GM19467 (cell line): ENCODE results near the gene PNMA8C.

ENCODE experiments used
- ATAC-seq: cut with Tn5 transposase; IDR thresholded peaks from one replicate; pipeline ENCODE4 v1.9.1; 2021; ENCODE audit warnings: mild to moderate bottlenecking, moderate library complexity; ENCODE audit not compliant: unreplicated experiment

PNMA8C gene

DNA sequence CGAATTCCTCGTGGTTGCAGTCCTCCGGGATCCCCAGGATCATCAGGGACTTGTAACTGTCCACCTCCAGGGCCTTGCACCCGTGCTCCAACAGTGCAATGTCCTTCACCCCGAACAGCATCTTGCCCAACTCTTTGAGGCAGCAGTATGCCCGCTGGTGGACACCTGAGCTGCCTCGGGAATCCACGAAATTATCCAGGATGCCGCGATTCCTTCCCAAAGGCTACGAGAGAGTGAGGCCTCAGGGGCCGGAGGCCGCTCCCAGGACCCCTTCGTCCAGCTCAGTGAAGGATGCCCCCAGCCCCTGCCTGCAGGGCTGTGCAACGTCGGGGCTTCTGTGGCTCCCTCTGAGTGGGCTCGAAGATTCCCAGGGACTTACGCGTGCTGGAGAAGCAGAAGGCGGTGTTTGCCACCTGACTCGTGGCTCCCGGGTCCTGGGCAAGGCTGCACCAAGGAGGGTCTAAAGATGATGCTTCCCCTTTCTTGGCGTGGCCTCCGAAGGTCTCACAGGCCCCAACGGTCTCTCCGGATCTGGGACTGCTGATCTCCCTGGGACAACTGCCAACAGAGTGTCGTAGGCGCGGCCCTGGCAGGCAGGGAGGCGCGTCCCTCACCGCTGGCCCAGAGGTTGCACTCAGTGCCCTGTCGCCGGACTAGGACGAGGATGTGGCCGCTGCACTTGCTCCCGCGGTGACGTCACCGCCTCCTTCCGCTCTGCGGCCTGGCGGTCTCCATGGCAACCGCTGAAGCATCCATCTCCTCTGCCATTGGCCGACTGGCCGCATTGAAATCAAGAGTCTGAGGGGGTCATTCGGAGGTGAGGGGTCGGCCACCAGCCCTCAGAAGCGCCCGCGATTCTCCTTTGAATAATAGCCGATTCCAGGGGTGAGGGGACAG lies at the start of gene PNMA8C:
PNMA8C (minus strand) TSS at position 698 of the 897 bp plus-strand sequence; CDS start at position 121, 577 bp downstream.
- no peak for ATAC-seq

DNA sequence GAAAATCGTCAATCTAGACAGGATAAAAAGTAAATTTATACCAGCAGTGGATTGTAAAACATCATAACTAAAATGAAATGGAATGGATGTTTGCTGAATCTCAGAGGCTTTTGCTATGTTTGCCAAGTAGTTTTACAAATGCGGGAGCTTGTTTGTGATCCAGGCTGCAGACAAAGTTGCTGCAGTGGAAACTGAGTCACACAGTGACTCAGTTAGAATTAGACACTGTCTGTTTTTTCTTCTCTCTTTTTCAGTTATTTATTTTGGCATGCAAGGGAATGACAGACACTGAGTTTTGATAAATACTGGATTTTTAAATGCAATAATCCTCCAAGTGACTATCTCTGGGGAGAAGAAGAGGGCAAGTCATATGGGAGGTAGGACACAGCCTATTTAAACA lies 47.2 kb upstream of the PNMA8C start:
- ATAC-seq = no peak

DNA sequence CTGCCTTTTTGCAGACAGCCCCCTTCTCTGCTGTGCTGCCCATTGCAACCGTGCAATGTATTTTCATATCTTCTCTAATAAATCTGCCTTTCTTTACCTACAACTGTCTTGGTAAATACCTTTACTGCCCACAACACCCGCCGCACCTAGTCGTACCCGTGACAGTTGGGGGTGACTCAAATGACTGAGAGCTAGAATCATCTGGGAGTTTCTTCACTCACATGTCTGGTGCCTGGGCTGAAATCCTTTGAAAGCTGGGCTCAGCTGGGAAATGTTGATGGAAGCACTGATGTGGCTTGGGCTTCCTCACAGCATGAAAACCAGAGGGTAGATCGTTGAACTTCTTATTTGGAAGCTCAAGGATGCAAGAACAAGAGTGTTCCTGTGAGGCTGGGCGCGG lies 45.5 kb upstream of the PNMA8C start:
- no peak for ATAC-seq

DNA sequence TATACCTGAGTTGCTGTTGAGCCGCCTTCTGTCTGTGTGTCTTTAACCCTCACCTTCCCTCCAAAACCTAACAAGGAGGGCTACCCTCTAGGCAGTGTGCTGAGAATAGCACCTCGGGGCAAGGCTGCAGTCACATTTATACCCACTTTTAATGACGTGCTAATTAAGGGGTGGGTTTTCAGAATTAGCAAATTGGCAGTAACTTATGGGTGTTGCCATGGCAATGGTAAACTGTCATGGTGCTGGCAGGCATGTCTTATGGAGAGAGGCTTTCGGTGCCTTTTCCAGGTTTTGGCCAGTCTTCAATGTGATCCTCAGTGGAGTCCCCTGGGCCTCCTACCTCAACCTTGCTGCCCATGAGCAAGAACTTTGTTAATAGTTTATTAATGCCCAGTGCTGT lies 43.9 kb upstream of the PNMA8C start:
- no peak for ATAC-seq

DNA sequence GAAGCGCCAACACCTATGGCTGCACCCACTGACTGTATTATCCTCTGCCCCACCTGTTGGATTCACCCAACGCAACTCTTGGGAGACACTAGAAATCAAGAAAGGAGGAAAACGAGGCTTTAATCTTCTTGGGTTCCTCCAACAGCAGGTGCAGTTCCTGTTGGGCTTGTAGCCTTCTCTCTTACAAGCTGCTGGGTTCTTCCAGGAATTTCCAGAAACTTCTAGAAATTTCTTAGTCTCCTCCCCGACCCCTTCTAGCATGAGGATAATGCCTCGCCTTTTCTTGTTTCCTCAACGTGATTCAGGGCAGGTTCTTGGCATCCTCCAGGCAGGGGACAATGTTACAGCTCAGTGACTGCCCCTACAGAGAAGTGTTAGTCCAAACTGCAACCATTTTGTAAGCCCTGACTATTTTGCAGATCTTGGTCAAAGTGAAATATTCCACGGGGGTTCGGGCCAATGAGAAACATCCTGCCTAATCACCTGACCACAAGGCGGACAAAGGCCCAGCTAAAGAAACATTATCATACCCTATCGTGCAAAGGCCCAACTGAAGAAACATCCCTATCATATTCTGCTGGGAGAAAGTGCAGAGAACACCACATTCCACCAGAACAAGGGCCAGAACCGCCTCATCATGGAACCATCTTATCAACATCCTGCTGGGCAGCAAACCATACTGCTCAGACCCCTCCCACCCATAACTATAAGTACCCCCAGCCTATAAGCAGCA lies 43.2 kb upstream of the PNMA8C start:
- ATAC-seq = no peak

DNA sequence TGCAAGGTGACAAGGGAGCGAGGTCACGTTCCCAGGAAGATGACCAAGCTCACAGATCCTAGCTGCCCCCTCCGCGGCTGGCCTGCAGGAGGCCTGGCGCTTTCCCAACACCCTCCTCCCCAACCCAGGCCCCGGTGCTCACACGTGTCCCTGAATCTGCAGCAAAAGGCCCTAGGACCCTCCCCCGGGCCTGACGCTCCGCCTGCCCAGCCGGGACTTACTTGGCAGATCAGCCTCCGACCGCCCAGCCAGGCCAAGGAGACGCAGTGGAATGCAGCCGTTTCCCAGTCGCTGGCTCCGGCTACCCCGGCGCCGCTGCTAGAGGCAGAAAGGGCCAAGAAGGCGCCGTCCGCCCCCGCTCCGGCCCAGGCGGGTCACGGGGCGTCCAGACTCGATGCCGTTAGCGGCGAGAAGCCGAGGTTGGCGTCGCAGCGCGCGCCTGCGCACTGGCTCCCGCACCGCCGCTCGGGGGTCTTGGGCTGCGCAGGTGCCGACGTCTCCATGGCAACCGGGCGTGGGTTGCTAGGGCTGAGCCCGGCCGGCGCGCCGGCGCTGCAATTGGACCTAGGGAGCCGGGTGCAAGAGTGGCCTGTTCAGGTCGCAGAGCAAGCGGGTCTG lies 42.5 kb upstream of the PNMA8C start, which contains the start of gene PNMA8A:
PNMA8A (minus strand) TSS at position 448 of the 618 bp plus-strand sequence. CDS start 528 bp downstream, outside the sequence.
- ATAC-seq = no peak

DNA sequence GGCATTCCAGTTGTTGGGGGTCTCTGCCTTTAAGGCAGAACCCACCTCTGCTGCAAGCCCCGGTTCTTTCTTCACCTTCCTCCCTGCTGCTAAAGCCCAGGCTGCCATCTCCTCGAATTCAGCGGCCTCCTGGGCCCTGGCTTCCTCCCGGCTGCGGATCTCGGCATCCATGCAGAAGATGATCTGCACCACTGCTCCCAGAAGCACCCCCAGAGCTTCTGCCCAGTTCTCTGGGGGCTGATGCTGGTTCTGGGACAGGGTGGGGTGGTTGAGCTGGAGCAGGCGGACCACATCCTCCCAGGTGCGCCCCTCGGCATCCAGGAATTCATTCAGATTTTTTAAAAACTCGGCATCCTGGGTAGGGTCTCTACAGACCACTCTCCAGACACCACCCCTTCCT lies 41.6 kb upstream of the PNMA8C start:
- ATAC-seq = no peak

DNA sequence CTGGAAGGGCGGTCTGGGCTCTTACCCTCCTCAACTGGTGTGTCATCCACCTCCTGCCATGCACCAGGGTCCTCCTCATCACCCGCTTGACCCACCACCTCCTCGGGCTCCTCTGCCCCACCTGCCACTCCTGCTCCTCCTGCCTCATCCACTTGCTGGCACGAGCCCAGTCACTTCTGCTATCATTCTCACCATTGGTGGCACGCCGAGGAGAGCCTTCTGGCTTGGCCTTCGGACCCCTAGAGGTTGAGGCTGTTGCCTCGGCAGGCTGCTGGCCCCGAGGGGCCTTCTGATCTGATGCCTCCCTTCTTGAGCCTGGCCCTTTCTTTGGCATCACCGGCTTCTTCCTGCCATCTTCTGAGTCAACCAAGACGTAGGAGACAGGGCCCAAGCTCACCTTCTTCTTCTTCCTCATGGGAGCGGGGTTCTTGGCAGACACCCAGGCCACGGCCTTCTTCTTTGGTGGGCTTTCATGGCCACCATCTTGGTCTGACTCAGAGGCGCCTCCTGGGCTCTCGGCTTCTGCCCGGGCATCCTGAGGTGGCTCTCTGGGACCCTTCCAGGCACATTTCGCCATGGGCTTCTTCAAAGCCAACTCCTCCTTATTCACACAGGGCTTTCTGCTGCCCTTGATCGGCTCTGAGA lies 40.9 kb upstream of the PNMA8C start:
- ATAC-seq = no peak

DNA sequence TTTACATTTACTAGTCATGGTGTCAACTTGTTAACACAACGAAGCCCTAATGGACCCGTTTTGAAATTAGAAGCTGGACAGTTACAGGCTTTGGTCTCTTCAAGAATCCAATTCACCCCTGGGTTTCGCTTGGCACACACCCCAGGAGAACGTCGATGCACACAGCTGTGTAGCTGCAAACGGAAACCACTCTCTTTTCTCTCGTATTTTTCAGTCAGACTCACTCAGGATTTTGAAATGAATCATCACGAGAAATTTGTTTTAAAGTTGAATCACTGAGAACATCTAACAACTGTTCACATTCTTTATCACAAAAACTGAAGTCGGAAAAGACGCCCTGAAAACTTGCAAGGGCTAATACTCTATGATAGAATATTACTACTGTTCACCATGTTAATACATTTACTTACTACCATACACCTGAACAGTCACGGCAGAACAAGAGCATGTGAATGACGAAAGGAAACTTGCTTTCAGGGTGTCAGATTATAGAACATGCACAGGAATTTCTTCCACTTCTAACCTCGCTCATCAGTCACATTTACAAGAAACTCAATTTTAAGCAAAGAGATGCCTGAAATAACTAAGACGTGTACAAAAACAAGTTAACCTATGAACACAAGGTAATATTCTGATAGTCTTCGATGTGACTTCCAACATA lies 37.9 kb upstream of the PNMA8C start:
- no peak for ATAC-seq

DNA sequence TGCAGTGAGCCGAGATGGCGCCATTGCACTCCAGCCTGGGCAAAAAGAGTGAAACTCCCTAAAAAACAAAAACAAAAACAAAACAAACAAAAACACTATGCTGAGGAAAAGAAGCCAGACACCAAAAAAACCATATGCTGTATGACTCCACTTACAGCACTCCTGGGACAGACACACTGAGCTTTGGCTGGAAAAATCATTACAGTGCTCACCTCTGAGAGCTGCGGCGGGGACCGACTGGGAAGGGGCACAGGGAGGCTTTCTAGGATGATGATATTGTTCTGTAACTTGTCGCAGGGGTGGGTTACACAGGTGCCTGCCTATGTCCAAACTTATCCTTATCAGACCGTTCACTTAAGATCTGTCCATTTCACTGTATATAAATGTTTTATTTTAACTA lies 34.8 kb upstream of the PNMA8C start:
- no peak for ATAC-seq

DNA sequence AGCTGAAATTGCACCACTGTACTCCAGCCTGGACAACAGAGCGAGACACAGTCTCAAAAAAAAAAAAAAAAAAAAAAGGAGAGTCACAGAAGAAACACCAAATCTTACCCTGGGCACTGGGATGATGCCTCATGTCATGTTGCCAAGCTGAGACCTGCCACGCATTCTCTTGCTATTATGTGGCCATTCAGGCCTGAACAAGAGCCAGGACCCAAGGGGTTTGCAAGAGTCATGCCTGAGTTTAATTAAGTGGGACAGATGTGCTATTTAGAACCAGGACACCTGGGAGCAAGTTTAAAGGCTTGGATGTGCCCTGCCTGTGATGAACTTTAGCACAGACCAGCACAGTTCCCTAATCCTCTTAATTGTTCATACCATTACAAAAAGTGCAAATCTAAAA lies 32.8 kb upstream of the PNMA8C start:
- ATAC-seq = no peak

DNA sequence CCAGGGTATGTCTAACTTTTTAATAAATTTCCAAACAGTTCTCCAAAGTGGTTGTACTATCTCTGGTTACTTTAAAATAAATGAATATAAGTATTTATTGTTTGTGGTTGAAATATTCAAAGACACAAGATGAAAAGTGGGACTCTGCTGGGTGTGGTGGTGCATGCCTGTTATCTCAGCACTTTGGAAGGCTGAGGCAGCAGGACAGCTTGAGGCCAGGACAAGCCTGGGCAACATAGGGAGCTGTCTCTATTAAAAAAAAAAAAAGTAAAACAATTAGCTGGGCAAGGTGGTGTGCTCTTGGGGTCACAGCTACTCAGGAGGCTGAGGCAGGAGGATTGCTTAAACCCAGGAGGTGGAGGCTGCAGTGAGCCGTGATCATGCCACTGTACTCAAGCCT lies 32.2 kb upstream of the PNMA8C start:
- ATAC-seq = no peak

DNA sequence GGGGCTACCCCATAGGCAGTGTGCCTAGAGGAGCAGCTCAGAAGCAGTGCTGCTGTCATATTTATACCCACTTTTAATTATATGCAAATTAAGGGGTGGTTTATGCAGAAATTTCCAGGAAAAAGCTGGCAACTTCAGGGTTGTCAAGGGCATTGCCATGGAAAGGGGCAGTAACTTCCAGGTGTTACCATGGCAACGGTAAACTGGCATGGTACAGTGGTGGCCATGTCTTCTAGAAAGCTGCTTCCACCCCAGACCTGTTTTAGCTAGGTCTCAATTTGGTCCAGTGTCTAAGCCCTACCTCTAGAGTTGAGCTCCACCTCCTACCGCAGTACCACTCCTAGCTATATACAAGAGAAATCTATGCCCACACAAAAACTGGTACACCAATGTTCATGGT lies 31.3 kb upstream of the PNMA8C start:
- ATAC-seq = no peak

DNA sequence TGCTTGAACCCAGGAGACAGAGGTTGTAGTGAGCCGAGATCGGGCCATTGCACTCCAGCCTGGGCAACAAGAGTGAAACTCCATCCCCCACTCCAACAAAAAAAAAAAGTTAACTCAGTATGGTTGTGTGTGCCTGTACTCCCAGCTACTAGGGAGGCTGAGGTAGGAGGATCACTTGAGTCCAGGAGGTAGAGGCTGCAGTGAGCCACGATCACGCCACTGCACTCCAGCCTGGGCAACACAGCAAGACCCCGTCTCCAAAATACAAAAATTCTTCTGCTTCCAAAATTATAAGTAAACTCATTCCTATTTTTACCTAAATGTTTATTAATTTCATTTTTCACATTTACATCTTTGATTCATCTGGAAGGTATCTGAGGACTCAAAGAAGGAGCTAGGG lies 28.2 kb upstream of the PNMA8C start:
- no peak for ATAC-seq

DNA sequence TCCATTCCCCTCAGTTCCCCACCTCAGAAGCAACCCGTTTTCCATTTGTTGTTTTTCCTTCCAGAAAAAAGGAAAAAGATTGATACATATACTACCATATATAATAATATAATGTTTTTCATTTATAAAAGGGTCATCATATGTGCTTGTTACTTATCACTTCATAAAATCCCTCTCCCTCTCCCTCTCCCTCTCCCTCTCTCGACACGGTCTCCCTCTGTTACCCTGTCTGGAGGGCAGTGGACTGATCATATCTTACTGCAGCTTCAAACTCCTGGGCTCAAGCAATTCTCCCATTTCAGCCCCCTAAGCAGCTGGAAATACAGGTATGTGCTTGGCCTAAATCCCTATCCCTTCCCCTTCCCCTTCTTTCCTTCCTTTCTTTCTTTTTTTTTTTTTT lies 25.5 kb upstream of the PNMA8C start:
- no peak for ATAC-seq

DNA sequence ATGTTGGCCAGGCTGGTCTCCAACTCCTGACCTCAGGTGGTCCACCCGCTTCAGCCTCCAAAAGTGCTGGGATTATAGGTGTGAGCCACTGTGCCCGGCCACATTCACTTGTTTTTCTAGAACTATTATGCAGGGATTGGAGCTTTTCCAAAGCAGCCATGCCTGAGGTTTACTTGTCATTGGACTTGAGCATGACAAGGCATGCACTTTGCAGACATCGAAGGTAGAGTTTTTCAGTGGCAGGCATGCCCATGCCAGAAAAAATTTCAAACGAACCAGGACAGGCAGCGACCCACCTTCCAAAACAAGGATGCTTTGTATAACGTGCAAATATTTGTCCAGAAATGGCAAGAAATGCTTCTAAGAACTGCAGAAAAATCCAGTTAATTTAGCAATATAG lies 24.9 kb upstream of the PNMA8C start:
- ATAC-seq = no peak

DNA sequence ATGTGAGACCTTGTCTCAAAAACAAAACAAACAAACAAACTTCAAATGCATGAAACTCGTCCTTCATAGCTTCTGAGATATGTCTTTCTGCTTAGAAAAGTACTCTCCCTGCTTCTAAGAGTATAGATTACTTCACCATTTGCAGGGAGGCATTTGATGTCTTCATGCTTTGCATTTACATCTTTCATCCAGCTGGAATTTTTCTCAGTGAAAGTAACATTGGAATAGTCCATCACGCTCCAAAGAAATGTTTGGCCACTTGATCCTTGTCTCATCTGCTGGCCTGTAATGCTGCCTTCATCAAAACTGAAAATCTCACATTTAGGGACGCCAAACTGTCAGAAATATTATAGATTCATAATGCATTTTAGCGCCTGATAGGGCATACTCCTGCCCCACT lies 23.4 kb upstream of the PNMA8C start:
- ATAC-seq = no peak

DNA sequence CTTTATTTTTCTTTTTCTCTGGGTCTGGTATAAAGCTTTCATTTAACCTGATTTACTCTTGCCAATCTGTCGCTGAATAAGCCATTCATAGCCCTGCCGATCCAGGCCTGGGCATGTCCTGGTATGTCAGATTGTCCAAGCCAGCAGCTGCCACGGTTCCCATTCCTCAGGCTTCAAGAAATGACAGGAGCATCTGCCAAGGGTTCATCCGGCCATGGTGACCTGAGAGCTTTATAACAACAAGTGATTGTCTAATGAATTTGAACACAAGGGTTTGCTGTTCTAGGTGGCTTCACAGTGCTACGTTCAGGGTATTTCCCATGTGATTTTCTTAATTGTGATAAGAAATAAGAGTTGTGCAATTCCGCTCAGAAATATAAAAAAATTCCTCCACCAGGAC lies 22.6 kb upstream of the PNMA8C start:
- ATAC-seq = no peak

DNA sequence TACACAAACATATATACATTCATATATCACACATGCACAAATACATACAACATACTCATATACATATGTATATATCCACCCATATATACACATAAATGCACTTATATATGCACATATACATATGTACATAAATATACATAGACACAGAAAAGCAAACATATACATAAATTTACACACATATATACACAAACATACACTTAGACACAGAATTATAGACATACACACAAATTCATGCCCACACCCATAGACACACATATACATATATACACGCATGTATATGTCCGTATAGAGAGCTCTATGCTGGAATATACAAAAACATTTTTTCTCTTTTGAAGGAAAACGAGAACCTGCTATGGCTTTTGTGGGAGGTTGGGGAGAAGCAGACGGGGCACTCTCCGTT lies 22.0 kb upstream of the PNMA8C start:
- no peak for ATAC-seq

DNA sequence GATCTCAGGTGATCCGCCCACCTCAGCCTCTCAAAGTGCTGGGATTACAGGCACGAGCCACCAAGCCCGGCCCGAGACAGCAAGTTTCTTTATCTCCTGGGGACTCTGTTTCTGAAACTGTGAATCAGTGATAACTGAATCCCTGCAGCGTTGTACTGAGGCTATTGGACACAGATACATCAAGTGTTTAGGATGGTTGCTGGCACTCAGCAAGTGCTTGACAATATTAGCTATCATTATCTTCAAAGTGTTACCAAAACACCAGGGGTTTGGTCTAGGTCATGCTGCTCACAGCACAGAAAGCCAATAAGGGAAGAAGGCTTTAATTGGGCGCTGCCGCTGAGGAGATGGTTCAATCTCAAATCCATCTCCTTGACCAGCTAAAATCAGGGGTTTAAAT lies 20.5 kb upstream of the PNMA8C start:
- ATAC-seq = no peak

DNA sequence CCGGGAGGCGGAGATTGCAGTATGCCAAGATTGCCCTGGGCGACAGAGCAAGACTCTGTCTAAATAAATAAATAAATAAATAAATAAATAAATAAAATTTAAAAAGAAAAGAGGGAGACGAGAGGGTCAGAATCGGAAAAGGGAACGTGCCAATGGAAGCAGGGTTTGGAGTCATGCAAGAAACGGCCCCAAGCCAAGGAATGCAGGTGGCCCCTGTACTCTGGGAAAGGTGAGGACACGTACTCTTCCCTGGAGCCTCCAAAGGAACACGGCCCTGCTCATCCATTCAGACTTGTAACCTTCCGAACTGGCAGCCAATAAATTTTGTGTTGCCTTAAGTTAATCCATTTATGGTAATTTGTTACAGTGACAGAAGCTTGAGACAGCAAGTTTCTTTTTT lies 19.9 kb upstream of the PNMA8C start:
- ATAC-seq = no peak
